HG03045 (cell line): ENCODE data around the gene ACOT7.
"Not testable (repeated sequence)": the region's sequence is repeated elsewhere in the genome, so short reads cannot be mapped to it uniquely, and the experiment has no call there.

Source experiments
- ATAC-seq: cut with Tn5 transposase; IDR thresholded peaks from one replicate; pipeline ENCODE4 v1.9.1; 2021; ENCODE audit warnings: mild to moderate bottlenecking, moderate library complexity; ENCODE audit not compliant: unreplicated experiment

Gene ACOT7

DNA sequence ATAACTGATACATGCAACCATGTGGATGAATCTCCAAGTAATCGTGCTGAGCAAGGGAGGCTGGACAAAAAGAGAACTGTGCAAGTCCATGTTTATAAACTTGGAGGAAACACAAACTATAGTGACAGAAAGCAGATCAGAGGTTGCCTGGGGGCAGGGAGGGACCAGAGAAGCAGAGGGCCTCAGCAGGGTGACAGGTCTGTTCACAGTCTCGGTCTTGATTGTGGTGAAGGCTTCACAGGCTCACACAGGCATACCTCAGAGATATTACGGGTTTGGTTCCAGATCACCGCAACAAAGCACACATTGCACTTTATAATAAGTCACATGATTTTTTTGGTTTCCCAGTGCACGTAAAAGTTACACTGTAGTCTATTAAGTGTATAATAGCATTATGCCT lies 28.5 kb downstream of the ACOT7 start:
- ATAC-seq: no peak

DNA sequence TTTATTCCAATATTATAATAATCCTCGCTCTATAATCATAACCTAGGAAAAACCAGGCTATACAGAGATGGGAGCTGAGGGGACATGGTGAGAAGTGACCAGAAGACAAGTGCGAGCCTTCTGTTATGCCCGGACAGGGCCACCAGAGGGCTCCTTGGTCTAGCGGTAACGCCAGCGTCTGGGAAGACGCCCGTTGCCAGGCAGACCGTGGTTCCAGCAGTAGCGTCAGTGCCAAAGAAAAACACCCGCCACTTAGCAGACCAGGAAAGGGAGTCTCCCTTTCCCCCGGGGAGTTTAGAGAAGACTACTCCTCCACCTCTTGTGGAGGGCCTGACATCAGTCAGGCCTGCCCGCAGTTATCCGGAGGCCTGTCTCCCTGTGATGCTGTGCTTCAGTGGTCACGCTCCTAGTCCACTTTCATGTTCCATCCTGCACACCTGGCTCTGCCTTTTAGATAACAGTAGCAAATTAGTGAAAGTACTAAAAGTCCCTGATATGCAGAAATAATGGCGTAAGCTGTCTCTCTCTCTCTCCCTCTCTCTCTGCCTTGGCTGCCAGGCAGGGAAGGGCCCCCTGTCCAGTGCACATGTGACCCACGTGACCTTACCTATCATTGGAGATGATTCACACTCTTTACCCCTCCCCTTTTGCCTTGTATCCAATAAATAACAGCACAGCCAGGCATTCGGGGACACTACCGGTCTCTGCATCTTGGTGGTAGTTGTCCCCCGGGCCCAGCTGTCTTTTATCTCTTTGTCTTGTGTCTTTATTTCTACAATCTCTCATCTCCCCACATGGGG lies 30.3 kb downstream of the ACOT7 start:
- not testable (repeated sequence) for ATAC-seq

DNA sequence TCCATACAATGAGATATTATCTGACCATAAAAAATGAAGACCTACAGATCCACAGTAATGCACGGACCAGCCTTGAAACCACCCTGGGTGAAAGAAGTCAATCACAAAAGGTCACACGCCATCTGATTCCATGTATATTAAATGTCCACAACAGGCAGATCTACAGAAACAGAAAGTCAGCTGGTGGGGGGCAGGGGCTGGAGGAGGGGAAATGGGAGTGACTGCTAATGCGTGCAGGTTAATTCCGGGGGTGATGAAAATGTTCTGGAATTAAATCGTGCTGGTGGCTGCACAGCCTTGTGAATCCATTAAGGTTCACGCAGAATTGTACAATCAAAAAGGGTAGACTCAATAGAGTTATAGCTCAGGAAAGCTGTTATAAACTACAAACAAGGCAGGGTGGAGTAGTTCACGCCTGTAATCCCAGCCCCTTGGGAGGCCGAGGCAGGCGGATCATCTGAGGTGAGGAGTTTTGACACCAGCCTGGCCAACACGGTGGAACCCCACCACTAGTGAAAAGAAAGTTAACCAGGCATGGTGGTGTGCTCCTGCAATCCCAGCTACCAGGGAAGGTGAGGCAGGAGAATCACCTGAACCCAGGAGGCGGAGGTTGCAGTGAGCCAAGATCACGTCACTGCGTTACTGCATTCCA lies 32.3 kb downstream of the ACOT7 start:
- ATAC-seq: no peak

DNA sequence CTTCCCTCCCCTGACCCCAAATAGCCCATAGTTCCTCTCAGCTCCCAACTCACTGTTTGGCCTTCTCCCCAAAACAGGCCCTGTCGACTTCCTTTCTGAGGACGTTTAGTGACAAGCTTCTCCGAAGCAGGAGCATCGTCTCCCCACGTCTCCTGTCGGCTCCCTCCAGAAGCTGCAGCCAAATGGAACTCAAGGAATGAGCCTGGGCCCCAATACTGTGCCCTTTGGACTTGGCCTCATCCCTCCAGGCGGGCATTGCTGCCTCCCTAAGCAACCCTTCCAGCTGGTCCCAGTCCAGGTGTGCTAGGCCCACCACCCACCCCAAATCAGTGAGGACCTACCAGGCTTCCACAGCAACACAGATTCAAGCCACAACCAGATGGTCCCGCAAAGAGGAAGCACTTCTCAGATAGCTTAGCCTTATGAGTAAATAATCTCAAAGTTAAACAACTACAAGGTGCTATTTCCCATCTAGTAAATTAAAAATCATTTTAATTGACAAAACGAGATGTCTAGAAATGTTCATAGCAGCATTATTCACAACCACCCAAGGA lies 33.0 kb downstream of the ACOT7 start:
- no peak for ATAC-seq

DNA sequence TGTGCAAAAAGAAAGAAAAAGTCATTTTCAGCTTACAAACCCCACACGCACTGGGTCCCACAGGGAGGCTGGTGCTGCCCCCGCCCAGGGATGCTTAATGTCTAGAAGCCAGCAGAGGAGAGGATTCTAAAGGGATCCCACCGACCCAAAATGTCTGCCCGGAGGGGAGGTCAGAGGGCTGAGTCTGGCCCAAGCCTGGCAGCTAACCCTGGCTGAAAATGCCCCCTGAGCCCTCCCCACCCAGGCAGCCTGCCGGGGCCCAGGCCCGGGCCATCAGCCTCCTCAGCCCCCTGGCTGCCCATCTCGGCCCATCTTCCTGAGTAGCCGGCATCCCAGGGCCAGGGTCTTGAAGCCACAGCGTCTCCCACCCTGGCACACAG lies 33.5 kb downstream of the ACOT7 start:
- peak; percentile 14 for ATAC-seq

DNA sequence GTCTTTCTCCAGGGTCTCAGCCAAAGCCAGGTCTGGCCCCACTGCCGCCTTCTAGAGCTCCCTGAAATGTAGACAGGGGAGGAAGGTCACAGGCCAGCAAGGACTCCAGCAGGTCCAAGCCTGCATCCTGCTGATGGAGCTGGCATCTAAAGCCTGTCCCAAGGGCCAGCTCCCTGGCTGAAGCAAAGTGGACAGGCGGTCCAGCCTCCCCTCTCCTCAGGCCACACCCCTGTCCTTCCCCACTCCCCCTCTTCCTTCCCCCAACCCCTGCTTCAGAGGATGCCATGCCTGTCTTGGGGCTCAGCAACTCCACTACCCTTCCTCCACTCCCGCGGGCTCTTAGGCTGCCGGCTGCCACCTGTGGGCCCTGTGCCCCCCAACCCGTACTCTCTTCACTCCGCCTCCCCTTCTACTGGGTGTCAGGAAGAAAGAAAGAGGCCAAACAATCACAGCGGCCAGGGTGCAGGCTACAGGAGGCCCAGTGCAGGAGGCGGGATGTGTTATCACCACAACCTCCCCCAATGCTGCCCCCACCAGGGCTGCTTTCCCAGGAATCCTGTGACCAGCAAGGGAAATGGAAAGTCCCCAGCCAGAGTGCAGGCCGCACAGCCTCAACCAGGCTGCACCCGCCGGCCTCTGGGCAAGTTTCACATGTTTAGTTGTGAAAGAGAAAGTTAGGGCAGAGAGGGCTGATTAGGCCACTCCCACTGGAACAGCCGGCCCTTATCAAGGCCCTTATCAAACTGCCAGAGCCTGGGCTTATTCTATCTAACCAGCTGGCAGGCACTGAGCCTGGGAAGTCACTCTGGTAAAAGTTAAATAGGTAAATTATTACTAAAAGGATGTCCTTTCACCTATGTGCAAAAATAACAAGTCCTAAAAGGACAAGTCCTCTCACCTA lies 34.1 kb downstream of the ACOT7 start:
- ATAC-seq: peak; percentile 80

DNA sequence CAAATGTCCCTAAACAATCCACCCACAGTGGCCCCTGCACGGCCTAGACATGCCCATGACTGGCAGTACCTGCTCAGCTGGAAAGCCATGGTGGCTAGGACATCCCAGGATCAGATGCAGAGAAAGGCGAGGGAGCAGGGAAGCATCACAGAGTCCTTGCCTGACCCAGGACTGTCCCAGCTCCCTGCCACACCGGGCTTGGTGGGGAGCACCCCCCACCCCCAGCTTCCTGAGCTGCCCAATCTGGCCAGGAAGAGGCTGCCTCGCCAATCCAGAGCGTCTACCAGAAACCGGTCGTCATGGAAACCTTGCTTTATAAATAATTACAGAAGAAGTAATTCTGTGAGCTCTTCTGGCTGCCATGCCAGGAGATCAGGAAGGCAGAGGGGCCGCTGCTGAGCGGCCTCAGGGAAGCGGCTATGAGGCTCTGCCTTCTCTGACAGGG lies 34.8 kb downstream of the ACOT7 start:
- no peak for ATAC-seq

DNA sequence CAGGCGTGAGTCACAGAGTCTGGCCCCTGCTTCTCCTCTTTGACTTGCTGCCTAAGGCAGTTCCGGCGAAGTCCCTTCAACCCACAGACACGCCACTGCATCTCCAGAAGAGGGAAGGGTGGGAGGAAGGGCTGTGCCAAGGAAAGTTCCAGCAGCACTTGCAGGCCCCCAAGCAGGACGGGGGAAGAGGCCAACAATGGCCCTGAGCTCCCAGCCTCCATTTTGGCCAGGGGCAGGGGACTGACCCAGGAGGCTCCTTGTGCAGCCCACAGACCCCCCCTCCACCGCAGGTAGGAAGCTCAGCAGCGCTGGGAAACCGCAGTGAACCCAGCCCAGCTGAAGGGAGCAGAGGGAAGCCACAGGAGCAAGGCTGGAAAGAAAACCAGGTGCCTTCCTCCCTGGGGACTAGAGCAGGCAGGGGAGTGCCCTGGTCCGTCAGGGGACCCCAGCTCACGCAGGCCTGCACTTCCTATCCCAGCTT lies 35.4 kb downstream of the ACOT7 start:
- ATAC-seq: no peak

DNA sequence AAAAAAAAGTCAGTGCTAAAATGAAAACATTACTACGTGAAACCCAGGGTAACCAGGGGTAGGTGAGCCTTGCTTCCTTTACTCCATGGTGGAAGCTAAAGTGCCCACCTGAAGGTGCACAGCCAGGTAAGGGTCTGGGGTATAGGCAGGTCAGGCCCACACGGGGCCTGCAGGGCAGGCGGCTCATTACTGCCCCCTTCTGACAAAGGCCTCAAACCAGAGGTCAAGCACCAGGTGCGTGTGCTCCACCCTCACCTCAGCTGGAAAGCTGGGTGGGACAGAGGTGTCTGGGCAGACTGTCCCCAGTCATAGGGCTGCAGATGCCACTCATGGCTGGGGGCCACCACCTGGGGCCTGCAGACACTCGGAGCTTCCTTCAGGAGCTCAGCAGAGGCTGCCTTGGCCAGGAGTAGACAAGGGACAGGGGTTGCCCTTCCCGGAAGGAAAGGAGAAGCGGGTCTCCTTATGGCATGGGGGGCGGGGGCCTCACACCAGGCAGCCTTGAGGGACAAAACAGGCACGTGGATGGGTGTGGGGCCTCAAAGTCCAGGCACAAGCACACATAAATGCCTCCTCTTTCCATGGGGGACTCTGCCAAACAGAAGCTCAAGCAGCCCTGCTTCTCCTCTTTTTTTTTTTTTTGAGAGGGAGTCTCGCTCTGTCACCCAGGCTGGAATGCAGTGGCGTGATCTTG lies 36.2 kb downstream of the ACOT7 start:
- no peak for ATAC-seq

DNA sequence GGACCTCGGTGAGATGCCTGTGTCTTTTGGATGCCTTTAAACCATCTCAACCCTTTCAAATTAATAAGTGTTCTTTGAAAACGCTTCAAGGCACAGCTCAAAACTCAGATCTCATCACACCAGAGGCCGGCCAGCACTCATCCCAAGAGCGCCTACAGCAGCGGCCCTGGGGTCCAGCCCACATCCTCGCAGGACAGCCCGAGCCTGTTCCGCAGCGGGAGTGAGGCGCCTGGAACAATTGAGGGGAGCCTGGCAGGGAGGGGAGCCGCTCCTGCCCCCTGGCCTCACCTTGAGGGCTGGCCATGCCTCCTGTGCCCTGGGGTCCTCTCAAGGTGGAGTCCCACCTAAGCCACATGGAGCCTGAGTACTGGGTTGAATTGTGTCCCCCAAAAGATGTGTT lies 37.9 kb downstream of the ACOT7 start:
- no peak for ATAC-seq

DNA sequence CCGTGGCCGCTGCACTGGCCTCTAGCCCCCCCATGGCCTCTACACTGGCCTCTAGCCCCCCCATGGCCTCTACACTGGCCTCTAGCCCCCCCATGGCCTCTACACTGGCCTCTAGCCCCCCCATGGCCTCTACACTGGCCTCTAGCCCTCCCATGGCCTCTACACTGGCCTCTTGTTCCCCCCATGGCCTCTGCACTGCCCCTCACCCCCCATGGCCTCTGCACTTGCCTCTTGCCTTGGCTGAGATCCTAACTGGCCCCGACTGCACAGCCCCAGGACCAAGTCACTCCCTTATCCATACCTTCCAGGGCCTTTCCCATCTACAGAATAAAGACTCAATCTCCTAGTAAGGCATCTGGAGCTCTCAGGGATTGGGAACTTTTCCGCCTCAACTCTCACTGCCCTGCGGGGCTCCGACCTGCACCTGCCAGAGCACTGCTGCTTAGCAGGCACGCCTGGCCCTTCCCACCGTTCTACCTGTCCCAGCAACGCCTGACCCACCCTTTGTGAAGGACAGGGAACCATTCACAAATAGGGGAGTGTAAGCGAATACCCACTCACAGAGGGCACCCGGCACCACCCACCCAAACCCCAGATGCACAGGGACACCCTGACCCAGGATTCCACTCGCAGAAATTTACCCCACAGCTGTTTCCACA lies 38.8 kb downstream of the ACOT7 start:
- ATAC-seq: no peak

DNA sequence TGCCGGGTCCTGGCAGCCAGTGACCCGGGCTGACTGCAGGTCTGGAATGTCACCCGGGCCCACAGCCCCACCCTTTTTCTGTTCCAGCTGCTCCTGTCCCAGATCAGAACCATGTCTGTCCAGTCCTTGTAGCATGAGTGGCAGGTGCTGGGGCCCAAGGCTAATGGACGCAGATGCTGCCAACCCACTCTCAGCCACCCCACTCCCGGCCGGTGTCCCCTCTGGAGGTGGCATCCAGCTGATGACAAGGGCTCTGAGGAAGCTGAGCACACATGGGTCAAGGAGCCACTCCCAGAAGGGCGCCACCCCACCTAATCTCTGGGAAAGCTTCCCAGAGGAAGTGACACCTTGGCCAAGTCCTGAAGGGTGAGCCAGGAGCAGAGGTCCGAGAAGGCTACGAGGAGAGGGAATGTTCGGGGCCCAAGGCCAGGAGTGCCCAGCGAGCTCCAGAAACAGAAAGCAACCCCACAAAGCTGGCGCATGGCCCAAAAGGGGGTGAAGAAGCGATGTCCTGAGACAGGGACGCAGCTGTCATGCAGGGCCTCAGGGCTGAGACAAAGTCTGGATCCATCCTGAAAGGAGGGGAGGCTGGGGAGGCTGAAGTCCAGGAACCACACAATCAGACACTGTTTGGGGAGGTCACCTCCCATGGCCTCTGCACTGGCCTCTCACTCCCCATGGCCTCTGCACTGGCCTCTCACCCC lies 39.5 kb downstream of the ACOT7 start:
- no peak for ATAC-seq

DNA sequence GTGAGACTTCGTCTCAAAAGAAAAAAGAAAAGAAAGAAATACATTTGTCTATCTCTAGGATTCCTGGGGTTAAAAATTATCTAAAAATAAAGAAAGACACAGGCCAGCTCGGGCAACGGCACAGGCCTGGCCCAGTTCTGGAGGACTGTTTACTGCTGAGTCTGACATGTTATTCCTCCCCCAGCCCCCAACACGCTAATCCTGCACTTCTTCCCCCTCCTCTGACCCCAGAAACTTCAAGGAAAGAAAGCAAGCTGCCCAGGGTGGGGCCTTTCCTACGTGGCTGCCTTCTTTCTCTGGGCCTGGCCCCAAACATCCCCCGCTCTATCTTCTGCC lies 40.0 kb downstream of the ACOT7 start:
- no peak for ATAC-seq

DNA sequence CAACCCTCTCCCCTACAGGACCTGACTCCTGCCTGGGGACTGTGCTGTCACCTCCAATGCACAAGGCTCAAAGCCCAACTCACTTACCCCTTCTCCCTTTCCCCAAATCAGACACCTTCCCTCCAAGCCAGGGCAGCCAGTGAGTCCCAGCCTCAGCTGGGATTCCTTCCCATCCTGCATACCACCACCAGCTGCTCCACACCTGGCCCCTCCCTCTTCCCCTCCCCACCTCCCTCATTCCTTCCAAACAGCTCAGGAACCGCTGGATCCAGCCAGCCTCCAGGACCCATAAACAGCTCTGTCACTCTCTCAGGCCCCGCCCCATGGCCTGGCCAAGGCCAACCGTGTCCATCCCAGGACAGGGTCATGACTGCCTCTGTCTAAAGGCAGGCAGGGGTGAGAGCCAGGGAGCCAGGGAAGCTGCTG lies 41.4 kb downstream of the ACOT7 start:
- no peak for ATAC-seq

DNA sequence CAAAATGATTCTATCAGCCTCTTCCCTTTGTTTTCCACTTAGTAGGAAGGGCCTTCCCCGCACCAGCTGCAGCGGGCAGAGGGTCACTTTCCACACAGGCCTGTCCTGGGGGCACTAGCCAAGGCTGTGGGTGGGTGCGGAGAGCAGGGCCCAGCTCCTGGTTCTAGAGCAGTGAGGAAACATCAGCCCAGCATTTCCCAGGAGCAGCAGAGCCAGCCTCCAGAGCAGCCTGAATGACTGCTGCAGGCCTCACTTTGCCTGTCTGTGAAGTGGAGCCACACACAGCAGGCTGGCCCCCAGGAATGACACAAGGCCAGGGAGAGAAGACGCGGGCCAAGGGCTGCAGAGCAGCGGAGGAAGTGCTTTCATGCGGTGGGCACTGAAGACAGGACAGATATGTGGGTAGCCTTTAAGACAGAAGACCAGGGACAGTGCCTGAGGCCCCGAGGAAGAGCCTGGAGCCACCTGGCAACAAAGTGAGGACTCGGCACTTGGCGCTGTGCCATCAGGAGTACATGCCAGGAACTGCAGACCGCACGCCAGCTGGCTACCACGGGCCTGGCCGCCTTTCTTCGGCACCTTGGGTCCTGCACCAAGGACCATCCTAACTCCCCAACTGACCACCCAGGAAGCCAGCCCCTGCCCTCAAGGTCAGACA lies 42.0 kb downstream of the ACOT7 start:
- no peak for ATAC-seq

DNA sequence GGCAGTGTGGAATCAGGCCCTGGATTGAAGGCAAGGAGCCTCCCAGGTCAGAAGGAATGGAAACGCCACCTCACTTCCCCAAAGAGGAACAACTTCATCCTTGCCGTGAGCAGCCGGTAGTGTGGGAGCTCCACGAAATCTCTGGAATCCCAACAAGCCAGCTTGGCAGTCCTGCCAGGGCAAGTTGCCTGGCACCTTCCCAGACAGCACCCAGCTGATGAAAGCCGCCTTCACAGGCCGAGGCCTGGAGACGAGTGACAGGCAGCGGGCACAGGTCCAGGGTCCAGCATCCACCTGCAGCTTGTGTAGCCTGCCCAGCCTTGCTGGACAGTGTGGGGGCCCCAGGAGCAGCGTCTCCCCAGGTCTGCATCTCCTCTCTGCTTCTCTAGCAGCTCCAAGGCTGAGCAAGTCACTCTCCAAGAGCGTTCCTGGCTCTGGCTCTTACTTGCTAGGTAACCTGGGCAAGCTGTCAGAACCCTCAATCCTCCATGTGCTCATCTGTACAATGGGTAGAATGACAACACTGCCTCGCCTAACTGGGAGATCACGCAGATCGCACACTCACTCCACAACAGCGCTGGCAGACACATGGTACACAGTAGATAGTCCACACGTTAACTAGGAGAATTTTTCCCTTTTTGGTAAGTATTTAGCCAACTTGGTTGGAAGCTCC lies 43.0 kb downstream of the ACOT7 start:
- ATAC-seq: no peak

DNA sequence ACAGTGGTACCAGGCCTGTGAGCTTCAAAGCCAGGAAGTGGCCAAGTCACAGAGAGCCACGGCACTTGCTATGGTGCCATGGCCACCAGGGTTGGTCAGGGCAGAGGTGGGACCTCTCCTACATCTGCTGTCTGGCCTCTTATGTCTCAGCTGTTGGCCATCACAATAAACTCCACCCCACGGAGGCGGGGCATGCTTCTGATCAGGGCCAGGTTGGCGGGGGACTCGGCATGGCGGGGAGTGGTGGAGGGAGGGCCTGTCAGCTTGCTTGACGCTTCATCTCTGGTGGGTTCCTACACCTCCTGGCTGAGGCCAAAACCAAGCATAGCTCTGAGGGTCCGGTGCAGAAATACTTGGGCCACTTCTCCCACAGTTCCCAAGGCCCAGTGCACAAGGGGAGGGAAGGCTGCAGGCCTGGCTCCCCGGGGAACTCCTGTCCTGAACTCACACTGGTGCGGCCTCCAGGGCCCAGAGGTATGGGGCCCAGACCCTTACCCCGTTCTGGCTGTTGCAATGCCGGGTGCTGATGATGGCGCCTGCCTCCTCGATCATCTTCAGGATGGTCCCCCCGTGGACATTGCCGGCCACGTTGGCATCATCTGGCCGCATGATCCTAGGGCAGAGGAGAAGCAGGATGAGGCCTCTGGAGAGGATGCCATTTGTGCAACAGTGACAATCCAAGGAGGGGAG lies 44.2 kb downstream of the ACOT7 start:
- ATAC-seq: no peak
